MM.1S (cell line): ENCODE results near the gene NXN.
"Not testable (repeated sequence)": the region's sequence is repeated elsewhere in the genome, so short reads cannot be mapped to it uniquely, and the experiment has no call there.

ENCODE experiments used
- DNase-seq: peaks from one replicate; pipeline ENCODE4 v3.0.0-alpha.2; 2015
- H2AFZ ChIP-seq: fragments of 300-600 bp; sonication (generic); 2 replicates; pipeline ENCODE4 v1.6.0; 2016; ENCODE audit warnings: antibody characterized with exemption, low read length
- H3F3A ChIP-seq: fragments of 300-600 bp; sonication (generic); 2 replicates; pipeline ENCODE4 v1.6.1; 2016; ENCODE audit warnings: mild to moderate bottlenecking, antibody characterized with exemption, low read length, moderate library complexity, mixed read lengths; ENCODE audit not compliant: insufficient read depth
- H3K27ac ChIP-seq: fragments of 300-600 bp; sonication (generic); 2 replicates; pipeline ENCODE4 v1.5.1; 2016; ENCODE audit warnings: mild to moderate bottlenecking, low read length
- H3K27me3 ChIP-seq: fragments of 300-600 bp; sonication (generic); replicated peaks from 2 replicates; pipeline ENCODE4 v1.6.0; 2016; ENCODE audit warnings: low read length; ENCODE audit not compliant: insufficient read depth
- H3K36me3 ChIP-seq: fragments of 300-600 bp; sonication (generic); replicated peaks from 2 replicates; pipeline ENCODE4 v1.6.1; 2016; ENCODE audit warnings: mild to moderate bottlenecking, low read length, mixed read lengths; ENCODE audit not compliant: insufficient read depth
- H3K4me1 ChIP-seq: fragments of 300-600 bp; sonication (generic); 2 replicates; pipeline ENCODE4 v1.6.1; 2016; ENCODE audit warnings: low read length, mixed read lengths
- H3K4me2 ChIP-seq: fragments of 300-600 bp; sonication (generic); 2 replicates; pipeline ENCODE4 v1.6.0; 2016; ENCODE audit warnings: low read depth, low read length
- H3K4me3 ChIP-seq: fragments of 300-600 bp; sonication (generic); 2 replicates; pipeline ENCODE4 v1.5.1; 2016; ENCODE audit warnings: low read length, mixed read lengths
- H3K79me2 ChIP-seq: fragments of 300-600 bp; sonication (generic); 2 replicates; pipeline ENCODE4 v1.6.1; 2016; ENCODE audit warnings: mixed run types, low read length, mixed read lengths
- H3K9ac ChIP-seq: fragments of 300-600 bp; sonication (generic); 2 replicates; pipeline ENCODE4 v1.6.1; 2016; ENCODE audit warnings: low read length, mixed read lengths
- H3K9me2 ChIP-seq: fragments of 300-600 bp; sonication (generic); replicated peaks from 2 replicates; pipeline ENCODE4 v1.6.1; 2016; ENCODE audit warnings: mild to moderate bottlenecking, low read length, mixed read lengths; ENCODE audit not compliant: insufficient read depth
- H3K9me3 ChIP-seq: fragments of 300-600 bp; sonication (generic); replicated peaks from 2 replicates; pipeline ENCODE4 v1.6.1; 2016; ENCODE audit warnings: mild to moderate bottlenecking, low read length, mixed read lengths; ENCODE audit not compliant: insufficient read depth
- H4K20me1 ChIP-seq: fragments of 300-600 bp; sonication (generic); 2 replicates; pipeline ENCODE4 v1.6.1; 2016; ENCODE audit warnings: mild to moderate bottlenecking, low read length, moderate library complexity, mixed read lengths; ENCODE audit not compliant: insufficient read depth
- EZH2 ChIP-seq: fragments of 300-600 bp; sonication (generic); optimal IDR thresholded peaks from 2 replicates; pipeline ENCODE3; 2017; ENCODE audit warnings: low read depth, mild to moderate bottlenecking, antibody characterized with exemption, low read length, mixed read lengths
- EZH2phosphoT487 ChIP-seq: fragments of 300-600 bp; sonication (generic); IDR thresholded peaks from 2 replicates; pipeline ENCODE4 v1.6.1; 2018; ENCODE audit warnings: antibody characterized with exemption, low read length
- TF ChIP-seq, protein P1 (sequence below): fragments of 300-600 bp; sonication (generic); IDR thresholded peaks from 2 replicates; pipeline ENCODE4 v1.5.1; 2016; ENCODE audit warnings: antibody characterized with exemption, low read length, mixed read lengths

NXN gene

DNA sequence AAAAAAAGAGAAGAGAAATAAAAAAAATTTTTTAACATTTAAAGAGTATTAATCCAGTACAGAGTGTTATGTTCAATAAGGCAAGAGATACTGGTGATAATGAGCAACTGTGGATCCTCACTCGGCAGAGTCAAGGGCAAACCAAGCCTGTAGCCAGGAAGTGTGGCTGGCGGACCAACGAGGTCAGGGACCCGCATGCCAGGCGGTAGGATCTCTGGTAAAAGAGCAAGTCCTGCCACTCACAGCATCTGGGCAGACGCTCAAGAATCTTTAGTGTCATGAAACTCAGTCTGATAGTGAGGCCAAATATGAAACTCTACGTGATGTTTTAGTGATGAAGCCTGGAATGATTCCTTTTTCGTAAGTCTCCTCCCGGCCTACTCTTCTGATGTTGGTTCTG, 219.2 kb downstream of the NXN start:
- no peaks in the 10 kb centered on the region for H3K79me2 ChIP-seq
- no peaks in the 10 kb centered on the region for H3K9me3 ChIP-seq
- no peaks in the 10 kb centered on the region for H3K4me1 ChIP-seq
- H3F3A ChIP-seq, result no peaks in the 10 kb centered on the region
- no peak overlapping the region for H3K9ac ChIP-seq
- 0 out of 2 replicates have a peak, but pooled peaks cover 3% of the 10 kb centered on the region for H3K36me3 ChIP-seq
- no peaks in the 10 kb centered on the region for H4K20me1 ChIP-seq
- H3K4me2 ChIP-seq, result no peak overlapping the region
- H3K4me3 ChIP-seq, result no peak overlapping the region
- H2AFZ ChIP-seq, result no peak overlapping the region
- DNase-seq, result no peak
- no peaks in the 10 kb centered on the region; the same call in 1 of the 2 replicates for H3K27me3 ChIP-seq
- H3K27ac ChIP-seq, result no peak overlapping the region
- TF ChIP-seq EZH2phosphoT487 (no peak), EZH2 (no peak)
- TF ChIP-seq, protein P1, sequence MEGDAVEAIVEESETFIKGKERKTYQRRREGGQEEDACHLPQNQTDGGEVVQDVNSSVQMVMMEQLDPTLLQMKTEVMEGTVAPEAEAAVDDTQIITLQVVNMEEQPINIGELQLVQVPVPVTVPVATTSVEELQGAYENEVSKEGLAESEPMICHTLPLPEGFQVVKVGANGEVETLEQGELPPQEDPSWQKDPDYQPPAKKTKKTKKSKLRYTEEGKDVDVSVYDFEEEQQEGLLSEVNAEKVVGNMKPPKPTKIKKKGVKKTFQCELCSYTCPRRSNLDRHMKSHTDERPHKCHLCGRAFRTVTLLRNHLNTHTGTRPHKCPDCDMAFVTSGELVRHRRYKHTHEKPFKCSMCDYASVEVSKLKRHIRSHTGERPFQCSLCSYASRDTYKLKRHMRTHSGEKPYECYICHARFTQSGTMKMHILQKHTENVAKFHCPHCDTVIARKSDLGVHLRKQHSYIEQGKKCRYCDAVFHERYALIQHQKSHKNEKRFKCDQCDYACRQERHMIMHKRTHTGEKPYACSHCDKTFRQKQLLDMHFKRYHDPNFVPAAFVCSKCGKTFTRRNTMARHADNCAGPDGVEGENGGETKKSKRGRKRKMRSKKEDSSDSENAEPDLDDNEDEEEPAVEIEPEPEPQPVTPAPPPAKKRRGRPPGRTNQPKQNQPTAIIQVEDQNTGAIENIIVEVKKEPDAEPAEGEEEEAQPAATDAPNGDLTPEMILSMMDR, result no peak
- H3K9me2 ChIP-seq, result no peaks in the 10 kb centered on the region

DNA sequence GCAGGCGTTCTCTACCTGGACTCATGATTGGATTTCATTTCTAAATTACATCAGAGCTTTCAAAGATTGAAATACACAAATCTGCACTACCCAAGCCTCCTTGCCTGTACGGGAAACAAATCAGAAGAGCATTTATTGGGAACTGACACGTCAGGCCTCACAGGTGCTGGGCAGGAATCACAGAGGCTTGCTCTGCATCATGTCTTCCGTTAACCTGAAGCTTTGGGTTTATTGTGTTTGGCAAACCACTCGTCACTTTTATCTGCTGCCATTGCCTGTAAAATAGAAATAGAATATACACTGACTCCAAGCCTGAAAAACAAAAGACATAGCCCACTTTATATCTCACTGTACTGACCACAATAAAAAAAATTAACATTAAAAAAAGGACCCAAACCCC, 219.6 kb downstream of the NXN start:
- no peaks in the 10 kb centered on the region for H3K4me1 ChIP-seq

DNA sequence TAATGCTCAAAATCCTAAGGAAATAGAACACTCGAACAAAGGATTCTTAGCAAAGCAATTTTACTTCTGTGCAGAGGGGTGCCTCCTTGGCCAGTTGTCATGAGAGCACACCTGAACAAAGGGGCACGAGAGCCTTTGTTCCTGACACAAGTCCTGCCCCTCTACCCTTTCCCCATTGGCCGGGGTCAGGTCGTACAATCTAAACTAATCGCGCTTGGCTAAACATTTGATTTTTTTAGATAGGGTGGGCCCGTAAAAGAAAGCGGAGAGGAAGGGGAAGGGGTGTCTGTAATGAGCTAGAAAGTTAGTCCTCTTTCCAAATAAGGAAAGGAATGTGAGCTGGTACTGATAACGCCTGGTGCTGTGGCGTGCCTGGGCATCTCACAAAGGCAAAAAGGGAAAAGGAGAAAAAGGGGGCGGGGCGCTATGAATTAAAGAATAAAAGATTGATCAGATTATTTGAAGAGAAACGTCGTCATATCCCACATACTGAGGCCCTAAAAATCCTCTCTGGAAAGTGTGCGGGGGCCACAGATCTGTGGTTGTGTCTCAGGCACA, 223.5 kb downstream of the NXN start:
- not testable (repeated sequence) for H3K9me3 ChIP-seq

More for the DNA sequence above, 219.6 kb downstream of the NXN start:
- Histone ChIP-seq H3K9ac (no peak overlapping the region), H3K79me2 (no peaks in the 10 kb centered on the region), H3K9me3 (no peaks in the 10 kb centered on the region), H3K36me3 (0 out of 2 replicates have a peak, but pooled peaks cover 3% of the 10 kb centered on the region), H3K27me3 (no peaks in the 10 kb centered on the region; the same call in 1 of the 2 replicates), H3K4me3 (no peak overlapping the region), H3K27ac (no peak overlapping the region), H2AFZ (no peak overlapping the region), H3K9me2 (no peaks in the 10 kb centered on the region), H3K4me2 (no peak overlapping the region), H4K20me1 (no peaks in the 10 kb centered on the region), H3F3A (no peaks in the 10 kb centered on the region)
- no peak for TF ChIP-seq EZH2phosphoT487
- TF ChIP-seq, protein P1, result no peak
- TF ChIP-seq EZH2, result no peak
- no peak for DNase-seq

DNA sequence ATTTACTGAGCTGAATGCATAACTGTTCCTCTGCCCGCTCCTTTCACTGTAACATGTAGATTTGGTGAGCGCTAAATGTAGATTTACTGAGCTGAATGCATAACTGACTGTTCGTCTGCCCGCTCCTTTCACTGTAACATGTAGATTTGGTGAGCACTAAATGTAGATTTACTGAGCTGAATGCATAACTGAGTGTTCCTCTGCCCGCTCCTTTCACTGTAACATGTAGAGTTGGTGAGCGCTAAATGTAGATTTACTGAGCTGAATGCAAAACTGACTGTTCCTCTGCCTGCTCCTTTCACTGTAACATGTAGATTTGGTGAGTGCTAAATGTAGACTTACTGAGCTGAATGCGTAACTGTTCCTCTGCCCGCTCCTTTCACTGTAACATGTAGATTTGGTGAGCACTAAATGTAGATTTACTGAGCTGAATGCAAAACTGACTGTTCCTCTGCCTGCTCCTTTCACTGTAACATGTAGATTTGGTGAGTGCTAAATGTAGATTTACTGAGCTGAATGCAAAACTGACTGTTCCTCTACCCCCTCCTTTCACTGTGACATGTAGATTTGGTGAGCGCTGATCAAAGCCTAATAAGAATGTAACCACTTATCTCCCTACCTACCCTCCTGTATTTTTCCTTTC, 224.1 kb downstream of the NXN start:
- H3K27ac ChIP-seq, H3K36me3 ChIP-seq, H3K9me3 ChIP-seq, H4K20me1 ChIP-seq, H3K9me2 ChIP-seq, H3K4me3 ChIP-seq, H3F3A ChIP-seq, H3K9ac ChIP-seq, H3K4me1 ChIP-seq, H2AFZ ChIP-seq, H3K4me2 ChIP-seq, H3K27me3 ChIP-seq, DNase-seq: not testable (repeated sequence)
- H3K79me2 ChIP-seq, result peaks cover 16% of the 10 kb centered on the region

More for the DNA sequence above, 223.5 kb downstream of the NXN start:
- H3K36me3 ChIP-seq, H3K27me3 ChIP-seq, H3K4me2 ChIP-seq, H3K79me2 ChIP-seq, H3F3A ChIP-seq, H3K4me3 ChIP-seq, H4K20me1 ChIP-seq, H3K9me2 ChIP-seq, DNase-seq, H2AFZ ChIP-seq, H3K4me1 ChIP-seq, H3K27ac ChIP-seq, H3K9ac ChIP-seq: not testable (repeated sequence)
